Measurements from ENCODE around the gene ETFRF1. TPM values are rescaled to one million over a fixed set of nuclear protein-coding genes. Genes with fewer than 3 reads are reported as not detected.

Gene ETFRF1
- total and polyA plus RNA-seq, 2 of the 8 experiments (the other 6 are each of a cell fraction or from before 2014, with no cell fraction given), result 4.3 to 7.7 TPM

DNA sequence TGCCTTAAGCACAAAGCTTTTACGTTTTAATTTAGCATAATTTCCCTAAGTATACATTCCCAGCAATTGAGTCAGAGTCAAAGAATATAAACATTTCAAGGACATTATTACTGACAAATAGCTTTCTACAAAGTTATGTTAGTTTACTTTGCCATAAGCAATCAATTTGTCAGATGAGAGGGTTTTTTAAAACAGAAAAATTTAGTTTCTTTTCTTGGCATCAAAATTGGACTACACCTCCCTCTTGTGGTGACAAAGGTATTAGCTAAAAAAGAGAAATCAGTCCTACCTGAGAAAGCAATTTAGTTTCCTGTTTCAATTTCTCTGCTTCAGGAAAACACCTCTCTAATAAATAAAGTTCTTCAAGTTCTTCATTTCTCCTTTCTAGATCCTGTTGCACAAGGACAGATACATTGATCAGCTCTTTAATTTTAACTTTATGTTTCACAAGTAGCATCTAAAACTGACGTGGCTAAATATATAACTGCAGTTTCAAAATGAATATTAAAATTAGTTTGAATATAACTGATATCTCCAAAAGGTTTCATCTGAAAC, 39.9 kb upstream of the ETFRF1 start (continued):
- TF ChIP-seq CTCF (IDR thresholded peaks at IDR 0.05; ENCODE audit: control extremely low read depth in 1 of 3, insufficient read depth in 1 of 3, low read depth in 1 of 3, low read length in 3 of 3) (peak in 2 of 3 experiments; percentile 33 to 50; a peak in 2 of 4 replicates), CHD1 (IDR thresholded peaks at IDR 0.05; ENCODE audit: low read depth, low read length) (no peak), GTF2F1 (IDR thresholded peaks at IDR 0.05; ENCODE audit: borderline replicate concordance, low read depth, low read length) (no peak), CHD7 (IDR thresholded peaks at IDR 0.05; ENCODE audit: insufficient replicate concordance, low read length) (peak; percentile 34), SP2 (IDR thresholded peaks at IDR 0.05; ENCODE audit: low read length) (no peak)

All from H1 (cell line).